HG02885 (cell line): ENCODE measurements around the gene MAP3K8.

ENCODE experiments used
- ATAC-seq: cut with Tn5 transposase; IDR thresholded peaks from one replicate; pipeline ENCODE4 v1.9.1; 2021; ENCODE audit warnings: mild to moderate bottlenecking; ENCODE audit not compliant: unreplicated experiment, poor library complexity

The MAP3K8 gene

GRCh38 chr10:30433730-30434272 is at the start of gene MAP3K8:
TSS of gene MAP3K8 (plus strand) at chr10:30434184. CDS start at chr10:30438939, 4,755 bp downstream.
- peak; percentile 67 for ATAC-seq

DNA sequence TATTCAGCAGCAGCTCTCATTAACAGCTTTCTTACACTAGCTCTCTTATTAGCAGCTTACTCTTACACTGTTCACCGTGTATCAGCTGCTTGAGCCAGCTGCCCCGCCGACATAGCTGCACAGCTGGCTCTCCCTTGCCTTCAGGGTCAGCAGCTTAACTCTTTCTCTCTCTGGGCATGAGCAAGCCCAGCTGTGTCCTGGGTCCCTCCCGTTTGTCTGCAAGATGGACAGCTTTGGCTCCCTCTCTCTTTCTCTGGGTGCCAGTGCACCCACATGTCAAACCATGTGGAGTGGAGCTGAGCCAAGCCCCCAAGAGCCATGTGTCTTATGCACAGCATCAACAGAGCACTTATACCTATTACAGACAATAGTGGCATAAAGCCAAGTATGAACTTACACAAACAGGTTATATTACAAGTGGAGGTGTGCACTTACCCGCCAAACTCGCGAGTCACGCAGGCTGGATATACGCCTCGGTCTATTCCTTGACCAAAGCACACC is 49.2 kb upstream of the MAP3K8 start:
- peak; percentile 49 for ATAC-seq

DNA sequence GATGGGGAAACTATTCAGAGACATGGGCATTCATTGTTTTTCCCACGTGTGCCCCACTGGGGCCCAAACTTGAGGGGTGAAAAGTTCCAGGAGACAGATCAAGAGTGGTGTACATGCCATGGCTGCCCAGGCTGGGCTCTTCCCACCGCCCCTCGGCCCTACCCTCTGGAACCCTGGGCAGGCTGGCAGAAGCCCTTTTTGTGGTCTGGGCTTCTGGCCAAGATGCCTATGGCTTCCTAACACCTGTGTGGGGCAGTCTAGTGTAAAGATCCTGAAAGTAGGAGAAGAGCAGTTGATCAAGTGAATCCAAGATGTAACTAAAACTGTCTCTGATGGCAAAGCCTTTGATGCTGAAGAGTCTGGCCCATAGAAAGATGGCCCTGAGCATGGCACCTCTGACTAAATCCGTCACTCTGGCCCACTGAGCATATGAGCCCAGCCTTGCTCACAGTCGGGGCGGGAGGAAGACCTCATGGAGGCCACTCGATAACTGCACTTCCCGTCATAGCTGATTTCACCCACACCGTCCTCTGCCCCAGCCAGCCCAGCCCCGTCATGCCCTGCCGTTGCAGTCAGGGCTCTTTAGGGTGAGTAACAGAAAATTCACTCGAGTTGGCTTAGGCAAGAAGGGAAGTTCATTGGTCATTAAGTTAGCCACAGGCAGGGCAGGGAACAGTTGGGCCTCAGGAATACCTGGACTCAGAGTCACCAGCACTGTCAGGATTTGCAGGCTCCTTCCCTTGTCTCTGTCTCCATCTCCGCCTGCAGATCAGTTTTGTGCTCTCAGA is 47.0 kb upstream of the MAP3K8 start:
- ATAC-seq: no peak

DNA sequence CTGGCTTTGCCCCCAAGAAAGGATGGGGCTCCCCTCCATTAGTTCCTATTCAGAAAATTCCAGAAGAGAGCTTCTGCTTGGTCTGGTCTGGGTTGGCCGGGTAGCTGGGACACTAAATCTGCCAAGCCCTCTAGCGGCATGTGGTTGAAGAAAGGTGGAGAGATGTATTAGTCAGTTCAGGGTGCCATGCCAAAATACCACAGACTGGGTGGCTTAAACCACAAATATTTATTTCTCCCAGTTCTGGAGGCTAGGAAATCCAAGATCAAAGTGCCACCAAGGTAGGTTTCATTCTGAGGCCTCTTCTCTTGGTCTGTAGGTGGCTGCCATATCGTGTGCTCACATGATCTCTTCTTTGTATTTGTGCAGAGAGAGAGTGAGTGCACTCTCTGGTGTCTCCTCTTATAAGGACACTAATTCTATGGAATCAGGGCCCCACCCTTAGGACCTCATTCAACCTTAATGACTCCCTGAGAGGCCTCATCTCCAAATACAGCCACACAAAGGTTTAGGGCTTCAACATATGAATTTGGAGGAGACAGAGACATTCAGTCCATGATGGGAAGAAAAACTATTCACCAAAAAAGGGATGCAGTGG is 46.2 kb upstream of the MAP3K8 start:
- ATAC-seq: no peak

DNA sequence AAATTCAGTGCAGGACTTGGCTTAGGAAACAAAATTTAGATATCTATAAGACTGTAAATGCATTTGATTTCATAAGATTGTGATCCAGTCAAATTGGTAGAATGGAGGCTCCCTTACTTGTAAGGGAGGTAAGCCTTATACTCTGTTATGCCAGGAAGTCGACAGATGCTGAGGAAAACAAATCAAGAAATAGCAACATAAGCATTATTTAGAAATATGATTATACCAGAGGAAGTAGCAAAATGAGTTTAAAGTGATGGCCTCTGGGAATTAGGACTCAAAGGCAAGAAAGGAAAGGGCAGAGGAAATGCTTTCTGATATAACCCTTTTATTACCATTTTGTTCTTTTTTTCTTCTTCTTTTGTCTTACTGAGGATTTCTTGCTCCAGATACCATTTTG is 44.4 kb upstream of the MAP3K8 start:
- ATAC-seq: no peak

- no peak for ATAC-seq
Measured at GRCh38 chr10:30390207-30390606, 43.8 kb upstream of the MAP3K8 start.

DNA sequence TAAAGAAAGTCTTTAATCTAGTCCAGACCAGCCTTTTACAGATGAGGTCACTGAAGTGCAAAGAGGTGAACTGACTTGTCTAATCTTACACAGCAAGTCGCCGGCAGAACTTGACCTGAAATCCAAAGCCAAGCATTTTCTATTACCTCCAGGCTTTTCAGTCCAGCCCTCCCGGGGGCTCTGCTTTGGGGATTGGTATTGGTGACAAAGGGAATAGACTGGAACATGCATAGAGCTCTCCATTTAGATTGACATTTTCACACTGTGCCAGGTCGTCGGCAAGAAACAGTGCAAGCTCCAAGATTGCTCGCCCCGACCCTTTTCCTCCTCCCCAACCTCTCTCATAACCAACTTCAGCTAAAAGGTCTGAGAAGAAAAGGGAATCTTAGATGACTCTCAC is 42.7 kb upstream of the MAP3K8 start:
- no peak for ATAC-seq

DNA sequence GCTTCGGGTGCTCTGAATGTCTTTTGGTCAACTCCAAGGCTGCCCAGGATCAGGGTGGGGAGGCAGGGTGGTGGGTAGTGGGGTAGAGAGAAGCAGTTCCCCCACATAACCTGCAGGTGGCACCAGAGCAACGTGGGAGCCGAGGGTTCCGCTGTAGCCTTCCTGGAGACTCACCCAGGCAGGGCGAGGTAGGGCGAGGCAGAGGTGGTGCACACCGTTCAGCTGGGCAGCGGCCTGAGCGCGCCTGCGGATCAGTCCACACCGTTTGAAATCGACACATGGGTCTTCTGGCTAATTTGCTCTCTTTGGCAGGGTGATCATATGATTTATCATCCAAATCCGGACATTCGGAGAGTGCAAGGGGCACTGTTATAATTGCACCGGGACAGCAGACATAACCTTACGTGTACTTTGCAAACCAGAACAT is 41.4 kb upstream of the MAP3K8 start:
- peak; percentile 96 for ATAC-seq

GRCh38 chr10:30396293-30396692 is 37.7 kb upstream of the MAP3K8 start:
- ATAC-seq: no peak

DNA sequence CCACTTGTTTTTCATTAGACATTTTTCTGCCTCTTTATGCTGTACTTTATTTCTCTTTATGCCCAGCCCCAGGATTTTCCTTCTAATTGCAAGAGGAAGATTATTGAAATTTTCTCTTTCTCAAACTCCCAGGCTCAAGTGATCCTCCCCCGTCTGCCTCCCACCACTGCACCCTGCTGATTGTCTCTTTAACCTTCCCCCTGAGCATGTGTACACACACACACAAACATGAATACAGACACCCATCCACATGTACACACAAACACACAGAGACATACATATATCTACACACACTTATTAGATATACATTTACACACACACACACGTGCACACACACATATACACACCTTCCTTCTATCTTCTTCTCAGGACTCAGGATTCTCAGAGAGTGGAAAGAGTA is 37.3 kb upstream of the MAP3K8 start:
- no peak for ATAC-seq

- ATAC-seq: no peak
Measured at GRCh38 chr10:30398193-30398592, 35.8 kb upstream of the MAP3K8 start.

DNA sequence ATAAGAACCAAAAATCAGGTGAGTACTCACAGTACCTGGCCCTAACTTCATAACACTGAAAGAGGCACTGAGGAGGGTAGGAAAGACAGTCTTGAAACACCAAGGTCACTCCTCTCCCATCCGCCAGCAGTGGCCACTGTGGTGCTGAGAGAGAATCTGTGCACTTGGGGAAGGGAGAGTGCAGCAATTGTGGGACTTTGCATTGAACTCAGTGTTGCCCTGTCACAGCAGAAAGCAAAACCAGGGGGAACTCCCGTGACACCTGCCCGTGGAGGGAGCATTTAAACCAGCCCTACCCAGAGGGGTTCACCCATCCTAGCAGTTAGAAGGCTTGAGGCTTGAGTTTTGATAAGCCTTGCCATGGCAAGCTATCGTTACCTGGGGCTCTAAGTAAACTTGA is 35.2 kb upstream of the MAP3K8 start:
- ATAC-seq: no peak

DNA sequence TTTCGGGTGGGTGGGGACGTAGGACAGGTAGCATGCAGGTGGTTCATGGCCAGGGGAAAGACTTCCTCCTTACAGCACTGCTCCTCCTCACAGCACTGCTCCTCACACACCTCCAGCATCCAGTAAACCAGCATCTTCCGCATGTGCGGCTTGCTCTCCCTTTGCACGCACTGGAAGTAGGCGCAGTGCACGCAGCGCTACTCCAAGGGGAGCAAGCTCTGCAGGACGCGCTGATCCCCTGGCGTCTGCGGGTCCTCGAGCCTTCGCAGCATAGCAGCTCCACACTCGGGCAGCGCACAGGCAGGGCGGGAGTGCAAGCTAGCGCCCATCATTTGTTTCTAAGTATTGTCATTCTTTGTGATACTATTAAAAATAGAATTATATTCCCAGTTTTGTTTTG is 30.5 kb upstream of the MAP3K8 start:
- no peak for ATAC-seq

- no peak for ATAC-seq
Measured at GRCh38 chr10:30404540-30404939, 29.4 kb upstream of the MAP3K8 start.

- no peak for ATAC-seq
Measured at GRCh38 chr10:30411263-30411662, 22.7 kb upstream of the MAP3K8 start.

DNA sequence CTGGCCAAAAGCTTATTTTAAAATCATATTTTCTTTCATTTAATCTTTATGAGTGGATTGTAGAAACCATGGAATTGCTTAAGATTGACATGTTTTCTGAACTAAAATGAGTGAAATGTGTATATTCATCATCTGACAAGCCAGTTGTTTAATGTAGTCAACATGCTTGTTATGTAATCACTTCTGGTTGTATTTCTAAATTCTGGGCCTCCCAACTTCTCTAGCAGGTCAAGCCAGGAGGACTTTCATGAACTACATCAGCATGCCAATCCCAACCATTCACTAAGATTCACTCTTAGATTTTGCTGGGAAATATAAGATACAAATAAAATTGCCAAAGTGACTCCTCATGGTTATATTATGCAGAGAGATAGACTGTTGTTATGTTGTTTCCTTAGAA is 21.1 kb upstream of the MAP3K8 start:
- no peak for ATAC-seq

GRCh38 chr10:30413996-30414576 is 19.9 kb upstream of the MAP3K8 start:
- ATAC-seq: no peak

DNA sequence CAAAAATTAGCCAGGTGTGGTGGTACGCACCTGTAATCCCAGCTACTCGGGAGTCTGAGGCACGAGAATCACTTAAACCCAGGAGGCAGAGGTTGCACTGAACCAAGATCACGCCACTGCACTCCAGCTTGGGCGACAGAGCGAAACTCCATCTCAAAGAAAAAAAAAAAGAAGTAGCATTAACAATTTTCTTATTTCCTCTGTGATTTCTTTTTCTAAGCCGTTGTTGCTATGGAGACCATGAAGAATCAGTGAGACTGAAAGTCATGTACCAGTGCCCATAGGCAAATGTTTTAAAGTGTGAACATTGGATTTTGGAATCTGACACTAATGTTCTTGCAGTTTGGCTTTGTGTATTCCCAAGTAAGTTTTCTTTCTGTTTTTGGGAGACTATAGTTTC is 18.4 kb upstream of the MAP3K8 start:
- ATAC-seq: no peak

- no peak for ATAC-seq
Measured at GRCh38 chr10:30417301-30417700, 16.7 kb upstream of the MAP3K8 start.

- ATAC-seq: peak; percentile 81
Measured at GRCh38 chr10:30420266-30420665, 13.7 kb upstream of the MAP3K8 start.

DNA sequence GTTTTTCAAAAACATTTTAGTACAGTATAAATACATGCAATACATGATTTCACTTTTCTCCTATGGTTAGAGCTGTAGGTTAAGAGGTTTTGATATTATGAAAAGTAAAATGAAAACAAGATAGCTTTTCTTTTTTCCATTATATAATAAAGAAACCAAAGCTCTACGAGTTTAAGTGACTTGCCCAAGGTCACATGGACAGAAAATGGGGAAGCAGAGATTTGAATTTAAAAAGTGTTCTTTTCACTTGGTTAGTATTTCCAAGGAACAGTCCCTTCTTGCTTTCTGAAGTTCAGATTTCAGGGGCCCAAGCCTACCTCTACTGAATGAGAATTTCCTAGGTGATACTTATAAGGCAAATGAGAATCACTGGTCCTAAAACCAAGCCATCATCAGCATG is 13.2 kb upstream of the MAP3K8 start:
- no peak for ATAC-seq
